ENCODE results near the gene KRTAP5-3.
"Not testable (repeated sequence)": the region's sequence is repeated elsewhere in the genome, so short reads cannot be mapped to it uniquely, and the experiment has no call there.

The KRTAP5-3 gene

GRCh38 chr11:1619449-1619848 is 11.2 kb upstream of the KRTAP5-3 start:
- DNase-seq (ENCODE audit: low read depth, low spot score): no peak

- no peak for DNase-seq (ENCODE audit: low read depth, low spot score)
Observed at GRCh38 chr11:1618231-1618630, 10.0 kb upstream of the KRTAP5-3 start.

GRCh38 chr11:1607901-1608300 is 362 bp downstream of the KRTAP5-3 start:
- not testable (repeated sequence) for DNase-seq (ENCODE audit: low read depth, low spot score)

- not testable (repeated sequence) for DNase-seq (ENCODE audit: low read depth, low spot score)
Observed at GRCh38 chr11:1607156-1607845, 962 bp downstream of the KRTAP5-3 start.

- DNase-seq (ENCODE audit: low read depth, low spot score): not testable (repeated sequence)
Observed at GRCh38 chr11:1605923-1606322, 2.3 kb downstream of the KRTAP5-3 start.

GRCh38 chr11:1604711-1605110 is 3.6 kb downstream of the KRTAP5-3 start:
- DNase-seq (ENCODE audit: low read depth, low spot score): no peak

- no peak for DNase-seq (ENCODE audit: low read depth, low spot score)
Observed at GRCh38 chr11:1604181-1604580, 4.1 kb downstream of the KRTAP5-3 start.

GRCh38 chr11:1603629-1604028 is 4.6 kb downstream of the KRTAP5-3 start:
- DNase-seq (ENCODE audit: low read depth, low spot score): no peak

GRCh38 chr11:1601663-1602062 is 6.6 kb downstream of the KRTAP5-3 start:
- not testable (repeated sequence) for DNase-seq (ENCODE audit: low read depth, low spot score)

- no peak for DNase-seq (ENCODE audit: low read depth, low spot score)
Observed at GRCh38 chr11:1600626-1601025, 7.6 kb downstream of the KRTAP5-3 start.

GRCh38 chr11:1598816-1599215 is 9.4 kb downstream of the KRTAP5-3 start:
- DNase-seq (ENCODE audit: low read depth, low spot score): no peak

GRCh38 chr11:1598406-1598805 is 9.9 kb downstream of the KRTAP5-3 start:
- not testable (repeated sequence) for DNase-seq (ENCODE audit: low read depth, low spot score)

- no peak for DNase-seq (ENCODE audit: low read depth, low spot score)
Observed at GRCh38 chr11:1597994-1598380, 10.3 kb downstream of the KRTAP5-3 start, which contains the start of gene KRTAP5-2. KRTAP5-2 (minus strand) TSS chr11:1598294; CDS start chr11:1598250, 44 bp downstream.

- no peak for DNase-seq (ENCODE audit: low read depth, low spot score)
Observed at GRCh38 chr11:1597331-1597993, 10.8 kb downstream of the KRTAP5-3 start.

- not testable (repeated sequence) for DNase-seq (ENCODE audit: low read depth, low spot score)
Observed at GRCh38 chr11:1596576-1597121, 11.6 kb downstream of the KRTAP5-3 start.

GRCh38 chr11:1595994-1596575 is 12.2 kb downstream of the KRTAP5-3 start:
- DNase-seq (ENCODE audit: low read depth, low spot score): not testable (repeated sequence)

GRCh38 chr11:1592628-1593027 is 15.6 kb downstream of the KRTAP5-3 start:
- DNase-seq (ENCODE audit: low read depth, low spot score): no peak

- DNase-seq (ENCODE audit: low read depth, low spot score): no peak
Observed at GRCh38 chr11:1589996-1590395, 18.3 kb downstream of the KRTAP5-3 start.

- not testable (repeated sequence) for DNase-seq (ENCODE audit: low read depth, low spot score)
Observed at GRCh38 chr11:1589191-1589963, 18.9 kb downstream of the KRTAP5-3 start.

- no peak for DNase-seq (ENCODE audit: low read depth, low spot score)
Observed at GRCh38 chr11:1586699-1587098, 21.6 kb downstream of the KRTAP5-3 start.

GRCh38 chr11:1584661-1585370 is 23.4 kb downstream of the KRTAP5-3 start, which contains the start of gene KRTAP5-1:
KRTAP5-1 (minus strand) TSS chr11:1585283; CDS start chr11:1585249, 34 bp downstream.
- not testable (repeated sequence) for DNase-seq (ENCODE audit: low read depth, low spot score)

All from activated CD4-positive, CD25-positive, alpha-beta regulatory T cell treated with anti-CD3 and anti-CD28 coated beads, Interleukin-2, amount 50 U/mL, for 16 hours (primary cell).